Left colon (tissue), 2 donors: ENCODE measurements around the gene CRTC1. TPM values are rescaled to one million over a fixed set of nuclear protein-coding genes. Genes with fewer than 3 reads are reported as not detected.

Source experiments
- ATAC-seq: fragments of 200-7000 bp; cut with Tn5 transposase; one replicate; pipeline ENCODE4 v1.9.1; 2020; ENCODE audit warnings: mild to moderate bottlenecking, moderate library complexity
- DNase-seq, 2 donors: peaks; one replicate each; pipeline ENCODE4 v3.0.0-alpha.2; 2020
- intact Hi-C, 2 donors: fragments of 100-400 bp; cut with DNase I in 1 of 2; cut with micrococcal nuclease in 1 of 2; formaldehyde crosslinking; loops; one replicate each; pipeline versions ENCODE4 v1.11.2 to v1.14.0; 2022; cut with DNase I, micrococcal nuclease
- total RNA-seq, 2 donors: library from RNA; stranded (reverse); fragmentation: NEBNext Ultra II Directional; extraction: Animal tissue kit (Norgen Biotek cat#: 25700); gene quantifications; one replicate each; pipeline ENCODE4 v1.2.1, GENCODE V29; 2021
- donor health status: DM: no; HTN: no; CAD: no.
- donor health status: DM: yes; HTN: yes; CAD: no.

CRTC1 gene
- total RNA-seq, 2 donors from 2014 or later, result 10.2 TPM

- DNase-seq (no peak), ATAC-seq (no peak)
- intact Hi-C loops, result no loop called here
These were observed 2.2 kb downstream of the CRTC1 start for GRCh38 chr19:18685597-18686190.

- no peak for DNase-seq
- intact Hi-C loops, result no loop called here
- ATAC-seq, result no peak
These were observed 4.4 kb downstream of the CRTC1 start for GRCh38 chr19:18687740-18688465.

- intact Hi-C loops, result no loop called here
- ATAC-seq (no peak), DNase-seq (no peak)
These were observed 12.5 kb downstream of the CRTC1 start for GRCh38 chr19:18696023-18696422.

GRCh38 chr19:18697680-18698079, 14.2 kb downstream of the CRTC1 start:
- ATAC-seq (peak; percentile 63), DNase-seq (peak; percentile 51 to 52)
- intact Hi-C loops, result no loop called here

DNA sequence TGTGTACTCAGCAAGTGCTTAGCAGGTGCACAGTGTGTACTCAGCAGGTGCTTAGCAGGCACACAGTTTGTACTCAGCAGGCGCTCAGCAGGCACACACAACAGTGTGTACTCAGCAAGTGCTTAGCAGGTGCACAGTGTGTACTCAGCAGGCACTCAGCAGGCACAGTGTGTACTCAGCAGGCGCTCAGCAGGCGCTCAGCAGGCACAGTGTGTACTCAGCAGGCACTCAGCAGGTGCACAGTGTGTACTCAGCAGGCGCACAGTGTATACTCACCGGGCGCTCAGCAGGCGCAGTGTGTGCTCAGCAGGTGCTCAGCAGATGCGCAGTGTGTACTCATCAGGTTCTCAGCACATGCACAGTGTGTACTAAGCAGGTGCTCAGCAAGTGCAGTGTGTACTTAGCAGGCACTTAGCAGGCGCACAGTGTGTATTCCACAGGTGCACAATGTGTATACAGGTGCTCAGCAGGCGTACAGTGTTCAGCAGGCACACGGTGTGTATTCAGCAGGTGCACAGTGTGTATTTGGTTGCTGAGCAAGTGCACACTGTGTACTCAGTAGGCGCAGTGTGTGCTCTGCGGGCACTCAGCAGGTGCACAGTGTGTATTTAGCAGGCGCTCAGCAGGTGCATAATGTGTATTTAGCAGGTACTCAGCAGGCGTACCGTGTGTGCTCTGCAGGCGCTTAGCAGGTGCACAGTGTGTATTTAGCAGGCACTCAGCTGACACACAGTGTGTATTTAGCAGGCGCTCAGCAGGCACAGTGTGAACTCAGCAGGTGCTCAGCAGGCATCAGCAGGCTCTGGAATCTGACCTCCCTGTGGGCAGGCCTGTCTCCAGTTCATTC, 15.1 kb downstream of the CRTC1 start:
- DNase-seq (no peak), ATAC-seq (peak; percentile 34)
- intact Hi-C loops, result no loop called here

- ATAC-seq (peak; percentile 75), DNase-seq (peak in 1 of 2 donors; percentile 40)
These were observed 16.0 kb downstream of the CRTC1 start for GRCh38 chr19:18699403-18700054.

GRCh38 chr19:18700501-18701249, 17.2 kb downstream of the CRTC1 start:
- DNase-seq (peak; percentile 67 to 68), ATAC-seq (peak; percentile 36)
- intact Hi-C loops, result no loop called here

More at GRCh38 chr19:18699403-18700054, 16.0 kb downstream of the CRTC1 start:
- intact Hi-C loops, result no loop called here

DNA sequence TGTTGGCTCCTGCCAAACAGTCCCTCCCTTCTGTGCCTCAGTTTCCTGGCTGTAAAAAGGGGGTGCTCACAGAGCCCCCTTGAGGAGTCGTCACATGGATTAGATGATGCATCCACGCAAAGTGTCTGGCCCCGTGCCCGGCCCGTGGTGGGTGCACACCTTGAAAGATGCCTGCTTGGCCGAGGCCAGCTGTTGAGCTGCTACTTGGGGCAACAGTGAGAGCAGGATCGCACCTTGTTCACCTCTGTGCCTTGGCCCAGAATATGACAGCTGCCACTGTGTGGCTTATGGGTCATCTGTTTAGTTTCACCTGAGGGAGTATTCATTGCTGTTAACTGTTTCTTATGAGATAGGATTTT, 17.7 kb downstream of the CRTC1 start:
- no peak for DNase-seq
- intact Hi-C loops, result no loop called here
- ATAC-seq, result no peak

DNA sequence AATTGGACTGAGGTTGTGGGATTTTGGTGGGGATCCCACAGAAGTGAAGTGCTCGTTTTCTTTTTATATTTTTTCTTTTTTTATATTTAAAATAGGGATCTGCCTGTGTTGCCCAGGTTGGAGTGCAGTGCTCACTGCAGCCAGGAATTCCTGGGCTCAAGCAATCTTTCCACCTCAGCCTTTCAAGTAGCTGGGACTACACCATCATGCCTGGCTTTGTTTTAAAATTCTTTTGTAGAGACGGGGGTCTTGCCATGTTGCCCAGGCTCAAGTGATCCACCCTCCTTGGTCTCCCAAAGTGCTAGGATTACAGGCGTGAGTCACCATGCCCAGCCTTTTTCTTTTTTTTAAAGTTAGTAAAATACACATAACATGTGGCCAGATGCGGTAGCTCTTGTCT, 20.6 kb downstream of the CRTC1 start:
- DNase-seq (no peak), ATAC-seq (no peak)
- intact Hi-C loops, result no loop called here

DNA sequence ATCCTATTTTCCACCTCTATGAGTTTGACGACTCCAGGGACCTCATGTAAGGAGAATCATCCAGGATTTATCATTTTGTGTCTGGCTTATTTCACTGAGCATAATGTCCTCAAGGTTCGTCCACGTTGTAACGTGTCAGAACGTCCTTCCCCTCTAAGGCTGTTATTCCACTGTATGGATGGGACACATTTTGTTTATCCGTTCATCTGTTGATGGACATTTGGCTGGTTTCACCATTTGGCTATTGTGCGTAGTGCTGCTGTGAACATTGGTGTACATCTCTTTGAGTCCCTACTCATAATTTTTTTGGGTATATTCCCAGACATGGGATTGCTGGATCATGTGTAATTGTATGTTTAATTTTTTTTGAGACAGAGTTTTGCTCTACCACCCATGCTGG, 21.5 kb downstream of the CRTC1 start:
- DNase-seq, result no peak
- intact Hi-C loops, result no loop called here
- ATAC-seq, result no peak

DNA sequence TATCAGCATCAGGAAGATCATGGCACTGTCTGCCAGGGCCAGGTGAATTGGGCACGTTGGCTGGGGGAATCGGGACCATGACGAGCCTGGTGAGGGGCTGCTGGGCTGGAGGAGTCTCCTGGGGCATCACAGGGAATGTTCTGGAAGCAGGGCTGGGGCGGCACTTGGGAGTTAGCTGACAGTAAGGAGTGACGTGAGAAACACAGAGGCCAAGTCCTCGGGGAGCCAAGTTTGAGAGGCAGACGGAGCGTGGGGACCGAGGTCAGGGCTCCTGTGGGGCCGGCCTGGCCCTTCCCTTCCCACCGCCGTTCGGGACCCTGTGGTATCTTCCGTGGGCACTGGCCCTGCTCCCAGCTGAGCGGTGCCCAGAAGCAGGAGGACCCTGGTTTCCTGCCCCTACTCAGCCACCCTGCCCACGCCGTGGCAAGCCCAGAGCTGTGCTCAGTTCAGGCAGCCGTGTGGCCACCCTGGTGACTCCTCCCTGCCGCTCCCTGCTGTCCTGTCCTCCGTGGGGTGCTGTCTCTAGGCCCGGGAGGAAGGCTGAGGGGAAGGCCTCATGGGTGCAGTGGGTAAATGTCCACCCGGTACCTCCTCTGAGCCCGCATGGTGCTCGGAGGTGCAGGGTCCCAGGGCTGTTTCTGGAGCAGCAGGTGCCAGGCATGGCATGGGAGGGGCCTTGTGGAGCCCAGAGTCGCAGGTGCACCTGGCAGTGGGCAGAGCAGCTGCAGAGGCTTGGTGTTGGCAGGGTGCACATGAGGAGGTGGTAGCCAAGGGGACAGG, 25.2 kb downstream of the CRTC1 start:
- DNase-seq (no peak), ATAC-seq (peak; percentile 73)
- intact Hi-C loops, result no loop called here

DNA sequence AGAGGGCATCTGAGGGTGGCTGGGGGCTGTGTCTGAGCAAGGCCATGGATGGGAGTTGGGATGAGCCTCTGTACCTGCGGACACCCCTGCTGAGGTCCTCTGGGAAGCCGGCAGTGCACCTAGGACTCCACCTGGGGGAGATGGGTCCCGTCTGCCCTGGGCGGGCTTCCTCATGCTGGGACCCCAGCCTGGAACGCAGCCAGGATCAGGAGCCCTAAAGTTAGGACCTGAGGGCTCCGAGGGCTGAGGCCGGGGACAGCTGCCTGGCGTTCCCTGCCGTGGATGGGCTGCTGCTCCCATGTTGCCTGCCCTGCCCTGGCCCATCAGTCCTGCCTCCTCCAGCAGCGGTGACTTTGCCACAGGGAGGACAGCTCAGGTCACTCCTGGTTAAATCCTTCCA, 26.1 kb downstream of the CRTC1 start:
- ATAC-seq (peak; percentile 8), DNase-seq (no peak)
- intact Hi-C loops, result no loop called here

DNA sequence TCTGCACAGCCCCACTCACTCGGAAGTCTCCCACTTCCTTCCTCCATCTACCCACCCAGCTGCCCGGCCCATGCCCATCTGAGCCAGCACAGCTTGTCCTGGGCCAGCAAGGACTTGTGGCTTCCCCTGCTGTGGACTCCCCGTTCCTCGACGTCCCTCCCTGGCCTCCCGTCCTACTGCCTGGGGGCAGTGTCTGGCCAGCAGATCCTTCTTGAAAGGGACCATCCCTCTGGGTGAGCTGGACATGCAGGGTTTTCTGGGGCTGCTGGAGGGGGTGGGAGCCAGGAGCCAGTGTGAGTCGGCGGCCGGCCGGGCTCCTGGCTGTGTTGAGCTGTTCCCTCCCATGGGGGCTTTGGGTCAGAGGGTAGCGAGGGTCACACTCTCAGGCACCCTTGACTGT, 26.7 kb downstream of the CRTC1 start:
- ATAC-seq, result no peak
- DNase-seq, result no peak
- intact Hi-C loops, result no loop called here

DNA sequence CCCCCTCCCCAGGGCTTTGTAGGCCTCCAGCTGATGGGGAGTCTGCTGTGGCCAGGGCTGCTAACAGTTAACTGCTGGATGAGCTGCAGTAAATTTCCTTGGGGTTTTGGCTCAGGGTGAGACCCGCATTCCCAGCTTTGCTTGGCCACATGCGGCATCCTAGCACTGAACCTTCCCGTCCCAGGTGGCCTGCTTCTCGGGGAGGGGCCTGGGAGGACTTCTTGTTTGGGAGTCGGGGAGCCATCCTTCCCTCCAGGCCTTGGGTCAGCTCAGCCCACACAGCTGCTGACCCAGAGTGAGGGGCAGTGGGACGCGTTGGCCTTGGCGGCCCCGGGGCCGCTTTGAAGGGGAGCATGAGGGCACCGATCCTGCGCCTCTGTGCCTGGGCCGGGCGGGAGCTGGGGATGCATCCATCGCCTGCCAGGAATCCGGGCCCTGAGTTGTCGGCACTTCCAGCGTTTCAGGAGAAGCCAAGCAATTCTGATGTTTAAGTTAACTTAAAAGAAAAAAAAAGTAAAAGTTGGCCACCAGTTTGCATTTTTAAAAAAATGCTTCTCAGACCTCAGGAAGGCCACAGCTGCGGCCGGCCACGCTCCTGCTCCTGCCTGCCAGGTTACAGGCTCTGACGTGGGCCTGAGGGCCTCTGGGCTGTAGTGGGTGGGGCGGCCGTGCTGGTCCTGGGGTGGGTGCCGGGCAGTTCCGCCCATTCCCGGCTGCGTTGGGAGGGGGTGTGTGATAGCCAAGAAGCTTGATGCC, 27.7 kb downstream of the CRTC1 start:
- ATAC-seq, result no peak
- intact Hi-C loops, result no loop called here
- DNase-seq, result no peak

DNA sequence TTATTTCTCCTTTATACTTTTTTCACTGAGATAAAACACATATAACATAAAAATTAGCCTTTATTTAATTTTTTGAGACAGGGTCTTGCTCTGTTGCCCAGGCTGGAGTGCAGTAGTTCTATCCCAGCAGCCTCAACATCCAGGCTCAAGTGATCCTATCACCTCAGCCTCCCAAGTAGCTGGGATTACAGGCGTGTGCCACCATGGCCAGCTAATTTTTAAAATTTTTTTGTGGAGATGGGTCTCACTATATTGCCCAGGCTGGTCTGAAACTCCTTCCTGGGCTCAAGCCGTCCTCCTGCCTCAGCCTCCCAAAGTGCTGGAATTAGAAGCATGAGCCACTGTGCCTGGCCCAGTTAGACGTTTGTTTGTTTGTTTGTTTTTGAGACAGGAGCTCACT, 28.4 kb downstream of the CRTC1 start:
- no peak for ATAC-seq
- intact Hi-C loops, result no loop called here
- no peak for DNase-seq

DNA sequence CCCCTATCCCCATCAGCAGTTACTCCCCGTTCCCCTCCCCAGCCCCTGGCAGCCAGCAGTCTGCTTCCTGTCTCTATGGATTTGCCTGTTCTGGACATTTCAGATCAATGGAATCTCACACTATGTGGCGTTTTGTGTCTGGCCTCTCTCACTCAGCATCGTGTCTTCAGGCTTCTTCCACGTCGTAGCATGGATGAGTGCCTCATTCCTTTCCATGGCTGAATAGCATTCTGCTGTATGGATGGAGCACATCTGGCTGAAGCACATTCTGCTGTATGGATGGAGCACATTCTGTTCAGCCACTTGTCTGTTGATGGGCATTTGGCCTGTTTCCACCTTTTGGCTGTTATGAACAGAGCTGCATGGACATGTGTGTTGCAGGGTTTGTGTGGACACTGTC, 29.5 kb downstream of the CRTC1 start:
- ATAC-seq (no peak), DNase-seq (no peak)
- intact Hi-C loops, result no loop called here

- ATAC-seq (no peak), DNase-seq (no peak)
- intact Hi-C loops, result no loop called here
These were observed 30.2 kb downstream of the CRTC1 start for GRCh38 chr19:18713550-18714117.
